Right atrium auricular region (tissue), 2 donors: ENCODE measurements around the gene B3GNT3. TPM values are rescaled to one million over a fixed set of nuclear protein-coding genes. Genes with fewer than 3 reads are reported as not detected.

ENCODE experiments used
- DNase-seq: peaks from one replicate; pipeline ENCODE4 v3.0.0-alpha.2; 2019; ENCODE audit warnings: low spot score
- H3K27ac ChIP-seq, 2 donors: fragments of 200-600 bp; sonication (generic); 1 replicate in 1 of 2; 2 replicates in 1 of 2; pipeline ENCODE4 v1.5.1; 2016 to 2019
- H3K27me3 ChIP-seq, 2 donors: fragments of 200-600 bp; sonication (generic); one replicate each; pipeline versions ENCODE4 v1.5.1 to v1.6.0; 2017 to 2019
- H3K36me3 ChIP-seq: fragments of 200-600 bp; sonication (generic); one replicate; pipeline ENCODE4 v1.5.1; 2016
- H3K4me1 ChIP-seq, 2 donors: fragments of 200-600 bp; sonication (generic); one replicate each; pipeline versions ENCODE4 v1.5.1 to v1.6.0; 2017 to 2019
- H3K4me3 ChIP-seq, 2 donors: fragments of 200-600 bp; sonication (generic); 1 replicate in 1 of 2; 2 replicates in 1 of 2; pipeline ENCODE4 v1.5.1; 2017 to 2019; ENCODE audit warnings: mild to moderate bottlenecking in 1 of 2, moderate library complexity in 1 of 2
- H3K9me3 ChIP-seq, 2 donors: fragments of 200-600 bp; sonication (generic); one replicate each; pipeline ENCODE4 v1.5.1; 2019
- total RNA-seq, 2 donors: library from RNA; depleted of rRNA; stranded (reverse); fragments of >200 nt; gene quantifications; one replicate each; pipeline ENCODE4 v1.1.0, GENCODE V29; 2016
- TF ChIP-seq, protein P1 (sequence below), 2 donors: fragments of 200-600 bp; sonication (generic); IDR thresholded peaks; one replicate each; pipeline ENCODE4 v1.5.1; 2019; ENCODE audit warnings: antibody characterized with exemption in 2 of 2

Gene B3GNT3
- total RNA-seq, 2 donors from 2014 or later: not detected

DNA sequence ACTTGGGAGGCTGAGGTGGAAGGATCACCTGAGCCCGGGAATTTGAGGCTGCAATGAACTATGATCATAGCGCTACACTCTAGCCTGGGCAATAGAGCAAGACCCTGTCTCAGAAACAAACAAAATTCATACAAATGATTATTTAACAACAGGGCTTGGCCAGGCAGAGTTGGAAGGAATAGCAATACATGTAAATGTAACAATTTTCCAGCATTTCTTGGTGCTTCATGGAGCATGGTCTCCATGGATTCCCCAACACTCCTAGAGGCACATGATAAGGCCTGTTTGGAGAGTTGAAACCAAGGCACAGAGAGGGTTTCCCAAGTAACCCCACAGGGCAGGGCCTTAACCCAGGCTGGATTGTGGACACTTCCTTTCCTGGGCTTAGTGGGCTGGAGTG, 16.2 kb downstream of the B3GNT3 start:
- Histone ChIP-seq H3K27ac (no peak overlapping the region), H3K4me1 (no peaks in the 10 kb centered on the region), H3K4me3 (no peak overlapping the region), H3K36me3 (no peaks in the 10 kb centered on the region), H3K9me3 (peaks cover 0 to 9% of the 10 kb centered on the region in 2 donors), H3K27me3 (no peaks in the 10 kb centered on the region)
- TF ChIP-seq, protein P1, sequence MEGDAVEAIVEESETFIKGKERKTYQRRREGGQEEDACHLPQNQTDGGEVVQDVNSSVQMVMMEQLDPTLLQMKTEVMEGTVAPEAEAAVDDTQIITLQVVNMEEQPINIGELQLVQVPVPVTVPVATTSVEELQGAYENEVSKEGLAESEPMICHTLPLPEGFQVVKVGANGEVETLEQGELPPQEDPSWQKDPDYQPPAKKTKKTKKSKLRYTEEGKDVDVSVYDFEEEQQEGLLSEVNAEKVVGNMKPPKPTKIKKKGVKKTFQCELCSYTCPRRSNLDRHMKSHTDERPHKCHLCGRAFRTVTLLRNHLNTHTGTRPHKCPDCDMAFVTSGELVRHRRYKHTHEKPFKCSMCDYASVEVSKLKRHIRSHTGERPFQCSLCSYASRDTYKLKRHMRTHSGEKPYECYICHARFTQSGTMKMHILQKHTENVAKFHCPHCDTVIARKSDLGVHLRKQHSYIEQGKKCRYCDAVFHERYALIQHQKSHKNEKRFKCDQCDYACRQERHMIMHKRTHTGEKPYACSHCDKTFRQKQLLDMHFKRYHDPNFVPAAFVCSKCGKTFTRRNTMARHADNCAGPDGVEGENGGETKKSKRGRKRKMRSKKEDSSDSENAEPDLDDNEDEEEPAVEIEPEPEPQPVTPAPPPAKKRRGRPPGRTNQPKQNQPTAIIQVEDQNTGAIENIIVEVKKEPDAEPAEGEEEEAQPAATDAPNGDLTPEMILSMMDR (IDR thresholded peaks at IDR 0.05): no peak
- no peak for DNase-seq

DNA sequence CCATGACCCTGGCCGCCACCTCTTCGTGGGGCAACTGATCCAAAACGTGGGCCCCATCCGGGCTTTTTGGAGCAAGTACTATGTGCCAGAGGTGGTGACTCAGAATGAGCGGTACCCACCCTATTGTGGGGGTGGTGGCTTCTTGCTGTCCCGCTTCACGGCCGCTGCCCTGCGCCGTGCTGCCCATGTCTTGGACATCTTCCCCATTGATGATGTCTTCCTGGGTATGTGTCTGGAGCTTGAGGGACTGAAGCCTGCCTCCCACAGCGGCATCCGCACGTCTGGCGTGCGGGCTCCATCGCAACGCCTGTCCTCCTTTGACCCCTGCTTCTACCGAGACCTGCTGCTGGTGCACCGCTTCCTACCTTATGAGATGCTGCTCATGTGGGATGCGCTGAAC, 16.7 kb downstream of the B3GNT3 start:
- TF ChIP-seq, protein P1 (IDR thresholded peaks at IDR 0.05): no peak

DNA sequence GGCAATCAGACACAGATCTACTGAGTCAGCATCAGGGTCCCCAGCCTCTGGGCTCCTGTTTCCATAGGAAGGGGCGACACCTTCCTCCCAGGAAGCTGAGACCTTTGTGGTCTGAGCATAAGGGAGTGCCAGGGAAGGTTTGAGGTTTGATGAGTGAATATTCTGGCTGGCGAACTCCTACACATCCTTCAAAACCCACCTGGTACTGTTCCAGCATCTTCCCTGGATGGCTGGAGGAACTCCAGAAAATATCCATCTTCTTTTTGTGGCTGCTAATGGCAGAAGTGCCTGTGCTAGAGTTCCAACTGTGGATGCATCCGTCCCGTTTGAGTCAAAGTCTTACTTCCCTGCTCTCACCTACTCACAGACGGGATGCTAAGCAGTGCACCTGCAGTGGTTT, 17.2 kb downstream of the B3GNT3 start:
- H3K27ac ChIP-seq: no peak overlapping the region
- TF ChIP-seq, protein P1 (IDR thresholded peaks at IDR 0.05): no peak

More for the DNA sequence above, 16.7 kb downstream of the B3GNT3 start:
- H3K27ac ChIP-seq: no peak overlapping the region
- no peaks in the 10 kb centered on the region for H3K27me3 ChIP-seq
- H3K9me3 ChIP-seq: peaks cover 0 to 9% of the 10 kb centered on the region in 2 donors
- no peaks in the 10 kb centered on the region for H3K36me3 ChIP-seq
- no peaks in the 10 kb centered on the region for H3K4me1 ChIP-seq
- DNase-seq: no peak
- H3K4me3 ChIP-seq: no peak overlapping the region

DNA sequence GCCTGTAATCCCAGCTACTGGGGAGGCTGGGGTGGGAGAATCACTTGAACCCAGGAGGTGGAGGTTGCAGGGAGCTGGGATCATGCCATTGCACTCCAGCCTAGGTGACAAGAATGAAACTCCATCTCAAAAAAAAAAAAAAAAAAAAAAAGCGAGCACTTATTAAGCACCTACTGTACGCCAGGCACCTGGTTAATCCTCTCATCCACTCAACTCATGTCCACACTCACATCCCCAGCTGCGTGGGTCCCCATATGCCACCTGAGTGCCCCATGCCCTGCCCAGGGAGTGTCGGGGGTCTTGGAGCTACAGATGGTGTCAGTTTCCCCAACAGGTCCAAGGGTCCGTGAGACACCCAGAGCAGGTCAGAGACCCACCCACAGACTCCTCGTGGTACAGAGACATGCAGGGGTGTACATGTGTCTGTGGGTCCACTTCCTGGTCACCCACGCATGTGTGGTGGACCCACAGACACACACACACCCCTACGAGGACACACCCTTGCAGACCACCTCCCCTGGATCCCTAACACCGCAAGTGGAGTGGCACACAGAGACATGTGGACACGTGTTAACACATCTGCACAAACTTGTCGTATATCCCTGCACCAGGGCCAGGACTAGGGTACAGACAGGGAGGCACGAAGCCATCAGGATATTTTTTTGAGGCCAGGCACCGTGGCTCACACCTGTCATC, 22.9 kb downstream of the B3GNT3 start:
- TF ChIP-seq, protein P1 (IDR thresholded peaks at IDR 0.05): no peak
- DNase-seq: no peak
- H3K27me3 ChIP-seq: no peaks in the 10 kb centered on the region
- no peak overlapping the region for H3K27ac ChIP-seq
- no peaks in the 10 kb centered on the region for H3K4me1 ChIP-seq
- H3K9me3 ChIP-seq: no peaks in the 10 kb centered on the region
- no peaks in the 10 kb centered on the region for H3K36me3 ChIP-seq
- H3K4me3 ChIP-seq: no peak overlapping the region

More for the DNA sequence above, 17.2 kb downstream of the B3GNT3 start:
- H3K4me3 ChIP-seq: no peak overlapping the region
- H3K9me3 ChIP-seq: peaks cover 0 to 9% of the 10 kb centered on the region in 2 donors
- H3K36me3 ChIP-seq: no peaks in the 10 kb centered on the region
- no peaks in the 10 kb centered on the region for H3K4me1 ChIP-seq
- H3K27me3 ChIP-seq: no peaks in the 10 kb centered on the region
- DNase-seq: no peak

DNA sequence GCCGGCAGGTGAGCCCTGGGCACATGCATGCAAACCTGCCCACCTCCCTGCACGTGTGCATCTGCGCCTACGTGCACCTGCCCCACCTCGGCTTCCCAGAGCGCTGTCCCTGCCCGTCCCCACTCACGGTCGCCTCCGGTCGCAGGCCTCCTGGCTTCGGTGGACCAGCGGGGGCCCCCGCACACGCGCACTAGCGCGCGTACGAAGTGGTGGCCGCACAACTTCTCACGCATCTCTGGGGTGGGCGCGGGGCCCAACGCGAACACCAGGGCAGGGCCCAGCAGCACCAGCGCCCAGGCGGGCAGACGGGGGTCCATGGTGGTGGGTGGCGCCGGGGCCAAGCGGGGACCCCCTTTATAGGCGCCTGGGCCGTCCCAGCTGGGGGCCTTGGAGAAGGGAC, 26.3 kb downstream of the B3GNT3 start, which contains the start of gene INSL3:
INSL3 (minus strand) TSS at position 330 of the 400 bp plus-strand sequence; CDS start at position 317, 13 bp downstream.
- H3K27me3 ChIP-seq: no peaks in the 10 kb centered on the region
- H3K4me3 ChIP-seq: no peak within 1 kb of the TSS
- no peaks in the 10 kb centered on the region for H3K9me3 ChIP-seq
- DNase-seq: no peak
- no peaks in the 10 kb centered on the region for H3K4me1 ChIP-seq
- no peak within 1 kb of the TSS for H3K27ac ChIP-seq
- H3K36me3 ChIP-seq: no peaks in the 10 kb centered on the region
- TF ChIP-seq, protein P1 (IDR thresholded peaks at IDR 0.05): no peak

DNA sequence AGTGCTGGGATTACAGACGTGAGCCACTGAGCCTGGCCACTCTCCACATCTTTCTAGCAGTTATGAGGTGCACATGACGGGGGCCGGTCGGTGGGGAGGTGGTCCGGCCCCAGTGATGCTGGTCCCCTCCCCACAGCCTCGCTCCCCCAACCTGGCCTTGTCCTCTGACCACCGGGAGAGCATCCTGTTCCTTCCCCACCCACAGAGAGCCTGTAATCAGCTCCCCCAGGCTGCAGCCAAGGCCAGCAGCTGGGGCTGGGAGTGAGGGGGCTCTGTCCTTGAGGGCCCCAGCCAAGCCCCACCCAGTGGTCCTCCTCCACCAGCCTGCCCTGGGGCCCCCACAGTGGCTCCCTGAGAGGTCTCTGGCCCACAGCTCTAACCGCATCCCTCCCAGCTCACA, 29.4 kb downstream of the B3GNT3 start:
- TF ChIP-seq, protein P1 (IDR thresholded peaks at IDR 0.05): no peak
- Histone ChIP-seq H3K27me3 (no peaks in the 10 kb centered on the region), H3K9me3 (no peaks in the 10 kb centered on the region), H3K36me3 (no peaks in the 10 kb centered on the region), H3K4me3 (no peak overlapping the region), H3K27ac (no peak overlapping the region), H3K4me1 (no peaks in the 10 kb centered on the region)
- no peak for DNase-seq
